Fibroblast of lung (primary cell): ENCODE measurements around the gene ZNF532. TPM values are rescaled to one million over a fixed set of nuclear protein-coding genes. Genes with fewer than 3 reads are reported as not detected.
A peak's percentile ranks its signal among the peaks of the same experiment; 100 is the strongest.

ENCODE experiments used
- DNase-seq, 2 donors: peaks; one replicate each; pipeline versions ENCODE4 v3.0.0 to v3.0.0-alpha.2; 2010; ENCODE audit warnings: low read depth in 2 of 2
- H2AFZ ChIP-seq: 2 replicates; pipeline ENCODE4 v1.5.1; 2012; ENCODE audit warnings: low read length, control low read depth, inconsistent platforms
- H3K27ac ChIP-seq: 2 replicates; pipeline ENCODE4 v1.5.1; 2011; ENCODE audit warnings: low read length, control low read depth; ENCODE audit not compliant: insufficient read depth
- H3K27me3 ChIP-seq: 2 replicates; pipeline ENCODE4 v1.5.1; 2011; ENCODE audit warnings: mild to moderate bottlenecking, low read length; ENCODE audit not compliant: control insufficient read depth, insufficient read depth
- H3K36me3 ChIP-seq: 2 replicates; pipeline ENCODE4 v1.5.1; 2011; ENCODE audit warnings: low read length; ENCODE audit not compliant: control insufficient read depth, insufficient read depth
- H3K4me1 ChIP-seq: 2 replicates; pipeline ENCODE4 v1.5.1; 2011; ENCODE audit warnings: low read length; ENCODE audit not compliant: control insufficient read depth, insufficient read depth; ENCODE audit errors: extremely low read depth
- H3K4me2 ChIP-seq: 2 replicates; pipeline ENCODE4 v1.5.1; 2011; ENCODE audit warnings: low read length, control low read depth; ENCODE audit not compliant: insufficient read depth; ENCODE audit errors: extremely low read depth
- H3K4me3 ChIP-seq, 4 experiments: fragments of 200-600 bp in 1 of 4; sonication (generic) in 1 of 4; replicated peaks in 1 of 4; 2 replicates each; pipeline ENCODE4 v1.5.1; 2011 to 2016; ENCODE audit warnings: low read length in 4 of 4, low read depth in 3 of 4, mild to moderate bottlenecking in 3 of 4, control low read depth in 2 of 4, inconsistent platforms in 1 of 4, mixed read lengths in 1 of 4; ENCODE audit not compliant: insufficient read depth in 1 of 4; ENCODE audit errors: control extremely low read depth in 1 of 4
- H3K79me2 ChIP-seq: 2 replicates; pipeline ENCODE4 v1.5.1; 2012; ENCODE audit warnings: mild to moderate bottlenecking, low read length, inconsistent platforms; ENCODE audit not compliant: control insufficient read depth, insufficient read depth
- H3K9ac ChIP-seq: 2 replicates; pipeline ENCODE4 v1.5.1; 2011; ENCODE audit warnings: mild to moderate bottlenecking, low read length, control low read depth; ENCODE audit not compliant: insufficient read depth
- H3K9me3 ChIP-seq: 2 replicates; pipeline ENCODE4 v1.5.1; 2012; ENCODE audit warnings: low read depth, low read length; ENCODE audit not compliant: control insufficient read depth, insufficient read depth
- H4K20me1 ChIP-seq: 2 replicates; pipeline ENCODE4 v1.5.1; 2011; ENCODE audit warnings: low read length; ENCODE audit not compliant: control insufficient read depth, insufficient read depth; ENCODE audit errors: extremely low read depth
- EZH2 ChIP-seq: IDR thresholded peaks from 2 replicates; pipeline ENCODE4 v1.5.1; 2012; ENCODE audit warnings: low read length, control low read depth, mild to moderate bottlenecking; ENCODE audit errors: missing control alignments
- polyA plus RNA-seq, 2 donors: library from polyadenylated mRNA; depleted of rRNA in 1 of 2; stranded (reverse) in 1 of 2; unstranded in 1 of 2; fragments of >200 nt; gene quantifications; 2 replicates each; pipeline ENCODE4 v1.2.1, GENCODE V29; 2011 to 2012; ENCODE audit warnings: missing spikeins in 1 of 2
- total RNA-seq: library from RNA; depleted of rRNA; stranded (reverse); fragments of >200 nt; gene quantifications from 2 replicates; pipeline ENCODE4 v1.2.1, GENCODE V29; 2014
- TF ChIP-seq, protein P1 (sequence below), 2 donors: IDR thresholded peaks in 1 of 2; conservative IDR thresholded peaks in 1 of 2; 1 replicate in 1 of 2; 2 replicates in 1 of 2; pipeline ENCODE4 v1.5.1; 2011 to 2012; ENCODE audit warnings: low read length in 2 of 2, control low read depth in 1 of 2, inconsistent platforms in 1 of 2, low read depth in 1 of 2, mild to moderate bottlenecking in 1 of 2

ZNF532 gene
- total and polyA plus RNA-seq, 2 donors (not counting 1 experiment from before 2014, with no cell fraction given): 57.3 to 64.6 TPM

DNA sequence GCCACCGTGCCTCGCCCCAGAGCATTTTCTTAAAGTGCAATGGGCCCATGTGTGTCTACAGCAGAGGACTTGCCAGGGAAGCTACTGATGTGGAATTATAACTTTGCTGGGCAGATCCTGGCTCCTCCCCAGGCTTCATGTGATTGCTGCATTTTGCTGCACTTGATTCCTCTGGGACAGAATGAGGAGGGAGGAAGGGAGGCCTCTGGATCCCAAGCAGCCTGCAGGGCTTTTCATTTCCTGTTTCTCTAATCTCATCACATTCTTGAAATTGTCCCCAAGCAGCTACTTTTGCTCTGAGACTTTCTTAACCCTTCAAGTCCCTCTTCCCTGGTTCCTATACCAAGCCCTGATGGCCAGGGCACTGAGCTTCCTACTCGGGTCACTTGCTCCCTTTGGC is 140.6 kb downstream of the ZNF532 start:
- Histone ChIP-seq H3K4me3 (no peak overlapping the region), H3K4me2 (no peak overlapping the region), H2AFZ (peak overlapping the region; percentile 48), H4K20me1 (no peaks in the 10 kb centered on the region), H3K9ac (no peak overlapping the region), H3K27me3 (no peaks in the 10 kb centered on the region), H3K27ac (peak overlapping the region; percentile 11), H3K4me1 (peaks cover 8% of the 10 kb centered on the region), H3K36me3 (no peaks in the 10 kb centered on the region), H3K79me2 (no peaks in the 10 kb centered on the region), H3K9me3 (no peaks in the 10 kb centered on the region)
- DNase-seq: peak; percentile 31 to 61
- TF ChIP-seq, protein P1, sequence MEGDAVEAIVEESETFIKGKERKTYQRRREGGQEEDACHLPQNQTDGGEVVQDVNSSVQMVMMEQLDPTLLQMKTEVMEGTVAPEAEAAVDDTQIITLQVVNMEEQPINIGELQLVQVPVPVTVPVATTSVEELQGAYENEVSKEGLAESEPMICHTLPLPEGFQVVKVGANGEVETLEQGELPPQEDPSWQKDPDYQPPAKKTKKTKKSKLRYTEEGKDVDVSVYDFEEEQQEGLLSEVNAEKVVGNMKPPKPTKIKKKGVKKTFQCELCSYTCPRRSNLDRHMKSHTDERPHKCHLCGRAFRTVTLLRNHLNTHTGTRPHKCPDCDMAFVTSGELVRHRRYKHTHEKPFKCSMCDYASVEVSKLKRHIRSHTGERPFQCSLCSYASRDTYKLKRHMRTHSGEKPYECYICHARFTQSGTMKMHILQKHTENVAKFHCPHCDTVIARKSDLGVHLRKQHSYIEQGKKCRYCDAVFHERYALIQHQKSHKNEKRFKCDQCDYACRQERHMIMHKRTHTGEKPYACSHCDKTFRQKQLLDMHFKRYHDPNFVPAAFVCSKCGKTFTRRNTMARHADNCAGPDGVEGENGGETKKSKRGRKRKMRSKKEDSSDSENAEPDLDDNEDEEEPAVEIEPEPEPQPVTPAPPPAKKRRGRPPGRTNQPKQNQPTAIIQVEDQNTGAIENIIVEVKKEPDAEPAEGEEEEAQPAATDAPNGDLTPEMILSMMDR (conservative IDR thresholded peaks at IDR 0.05 in 1 of 2, IDR thresholded peaks at IDR 0.05 in 1 of 2; ENCODE audit: low read depth in 1 of 2, low read length in 2 of 2): no peak
- TF ChIP-seq EZH2: no peak

DNA sequence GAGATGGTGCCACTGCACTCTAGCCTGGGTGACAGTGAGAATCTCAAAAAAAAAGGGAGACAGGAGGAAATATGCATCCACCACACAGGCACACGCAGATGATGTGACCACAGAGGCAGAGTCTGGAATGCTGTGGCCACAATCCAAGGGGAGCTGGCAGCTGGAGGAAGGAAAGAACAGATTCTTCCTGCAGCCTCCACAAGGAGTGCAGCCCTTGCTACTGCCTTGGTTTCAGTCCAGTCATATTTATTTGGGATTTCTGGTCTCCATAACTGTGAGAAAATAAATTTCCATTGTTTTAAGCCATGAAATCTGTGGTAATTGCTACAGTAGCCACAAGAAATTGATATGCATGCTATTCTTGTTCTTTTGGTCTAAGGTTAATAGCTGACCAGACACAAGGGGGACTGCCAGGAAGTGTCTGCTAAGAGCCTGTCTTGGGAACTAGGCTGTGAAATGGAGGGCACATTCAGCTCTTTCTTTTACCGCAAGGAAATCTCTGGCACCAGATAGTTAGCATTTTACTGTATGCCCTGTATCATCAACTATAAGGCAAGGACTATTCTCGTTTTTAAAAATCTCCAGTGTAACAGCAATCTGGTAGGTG is 141.9 kb downstream of the ZNF532 start:
- H3K9ac ChIP-seq: no peak overlapping the region
- H3K9me3 ChIP-seq: no peaks in the 10 kb centered on the region
- no peaks in the 10 kb centered on the region for H3K36me3 ChIP-seq
- no peak overlapping the region for H3K4me2 ChIP-seq
- H4K20me1 ChIP-seq: no peaks in the 10 kb centered on the region
- no peak overlapping the region for H2AFZ ChIP-seq
- no peaks in the 10 kb centered on the region for H3K27me3 ChIP-seq
- H3K79me2 ChIP-seq: no peaks in the 10 kb centered on the region
- TF ChIP-seq, protein P1 (conservative IDR thresholded peaks at IDR 0.05 in 1 of 2, IDR thresholded peaks at IDR 0.05 in 1 of 2; ENCODE audit: low read depth in 1 of 2, low read length in 2 of 2): no peak
- TF ChIP-seq EZH2: no peak
- H3K4me3 ChIP-seq: no peak overlapping the region
- no peak overlapping the region for H3K27ac ChIP-seq
- peak in 1 of 2 donors; percentile 84 for DNase-seq
- H3K4me1 ChIP-seq: peaks cover 8% of the 10 kb centered on the region

DNA sequence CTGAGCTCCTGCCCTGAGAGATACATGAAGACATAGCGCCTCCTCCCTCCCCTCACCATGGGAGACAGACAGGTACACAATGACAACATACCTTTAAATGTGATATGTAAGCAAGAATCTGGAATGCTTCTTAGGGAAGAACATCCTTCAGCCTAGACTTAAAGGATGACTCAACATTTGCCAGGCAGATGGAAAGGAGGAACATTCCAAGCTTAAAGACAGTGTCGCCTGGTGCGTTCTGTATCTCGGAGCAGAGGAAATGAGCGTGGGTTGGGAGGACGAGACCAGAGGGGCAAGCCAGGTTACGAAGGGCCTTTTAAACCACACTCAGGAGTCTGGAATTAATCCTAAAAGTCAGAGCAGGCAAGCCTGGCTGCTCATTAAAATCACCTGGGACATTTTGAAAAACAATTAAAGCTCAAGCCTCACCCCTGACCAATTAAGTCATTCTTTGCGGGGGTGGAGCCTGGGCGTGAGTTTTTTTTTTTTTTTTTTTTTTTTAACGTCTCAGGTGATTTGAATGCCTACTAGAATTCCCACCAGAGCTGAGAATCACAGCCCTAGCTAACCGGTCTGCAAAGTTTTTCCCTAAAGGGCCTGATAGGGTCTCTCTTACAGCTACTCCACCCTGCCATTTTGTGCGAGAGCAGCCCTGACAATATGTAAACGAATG is 143.8 kb downstream of the ZNF532 start:
- Histone ChIP-seq H3K4me2 (no peak overlapping the region), H3K27ac (no peak overlapping the region), H2AFZ (no peak overlapping the region), H4K20me1 (no peaks in the 10 kb centered on the region), H3K36me3 (no peaks in the 10 kb centered on the region), H3K9ac (no peak overlapping the region), H3K9me3 (no peaks in the 10 kb centered on the region), H3K4me1 (peaks cover 8% of the 10 kb centered on the region), H3K79me2 (no peaks in the 10 kb centered on the region), H3K27me3 (no peaks in the 10 kb centered on the region), H3K4me3 (no peak overlapping the region)
- TF ChIP-seq, protein P1 (conservative IDR thresholded peaks at IDR 0.05 in 1 of 2, IDR thresholded peaks at IDR 0.05 in 1 of 2; ENCODE audit: low read depth in 1 of 2, low read length in 2 of 2): no peak
- TF ChIP-seq EZH2: no peak
- peak; percentile 37 to 85 for DNase-seq
